ES-I3 (cell line): ENCODE data around the gene CDK8.

ENCODE experiments used
- H3K36me3 ChIP-seq: 2 replicates; pipeline ENCODE4 v1.6.1; 2013; ENCODE audit warnings: mild to moderate bottlenecking, low read length, control low read depth, moderate library complexity; ENCODE audit not compliant: insufficient read depth
- H3K4me1 ChIP-seq: 2 replicates; pipeline ENCODE4 v1.6.1; 2013; ENCODE audit warnings: mild to moderate bottlenecking, control low read depth, low read length; ENCODE audit not compliant: insufficient read depth
- H3K9ac ChIP-seq: 2 replicates; pipeline ENCODE4 v1.6.1; 2013; ENCODE audit warnings: low read depth, mild to moderate bottlenecking, low read length, moderate library complexity
- H3K9me3 ChIP-seq: 2 replicates; pipeline ENCODE4 v1.6.1; 2013; ENCODE audit warnings: mild to moderate bottlenecking, low read length, moderate library complexity; ENCODE audit not compliant: control insufficient read depth, insufficient read depth

The CDK8 gene

DNA sequence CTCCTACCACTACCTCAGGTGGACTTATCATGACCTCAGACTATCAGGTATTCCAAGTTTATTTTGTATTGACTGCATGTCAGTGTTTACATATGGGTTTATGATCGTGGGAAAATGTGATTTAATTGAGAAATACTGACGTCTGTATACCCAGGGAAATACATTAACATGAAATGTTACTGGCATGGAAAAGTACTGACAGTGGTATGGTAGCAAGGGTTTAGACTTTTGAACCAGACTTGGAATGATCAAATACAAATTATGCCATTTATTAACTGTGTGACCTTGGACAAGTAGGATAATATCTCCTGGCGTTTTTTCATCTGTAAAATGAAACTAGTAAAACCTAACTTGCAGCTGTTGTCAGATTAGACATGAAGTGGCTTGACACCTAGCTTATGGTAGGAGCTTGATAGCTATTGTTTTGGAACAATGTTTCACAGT, 147.7 kb downstream of the CDK8 start:
- H3K9me3 ChIP-seq = no peaks in the 10 kb centered on the region
- no peaks in the 10 kb centered on the region for H3K4me1 ChIP-seq
- no peak overlapping the region for H3K9ac ChIP-seq
- no peaks in the 10 kb centered on the region for H3K36me3 ChIP-seq

DNA sequence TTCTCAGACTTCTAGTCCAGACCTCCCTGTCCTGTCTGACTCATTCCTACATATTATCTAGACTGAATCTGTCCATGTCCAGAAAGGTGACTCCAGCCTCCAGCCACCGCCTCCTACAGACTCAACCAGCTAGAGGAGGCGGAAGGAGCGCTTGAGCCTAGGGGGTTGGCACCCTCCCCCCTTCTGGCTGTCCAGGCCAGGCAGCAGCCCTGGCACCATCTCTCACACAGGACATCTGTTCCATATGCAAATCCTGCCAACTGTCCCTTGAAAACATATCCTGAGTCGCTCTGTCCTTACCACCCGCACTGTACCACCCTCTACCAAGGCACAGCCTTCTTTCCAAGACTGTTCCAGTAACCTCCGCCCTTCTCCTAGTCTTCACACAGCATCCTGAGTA, 152.9 kb downstream of the CDK8 start:
- Histone ChIP-seq H3K9ac (no peak overlapping the region), H3K4me1 (no peaks in the 10 kb centered on the region), H3K36me3 (no peaks in the 10 kb centered on the region), H3K9me3 (no peaks in the 10 kb centered on the region)

DNA sequence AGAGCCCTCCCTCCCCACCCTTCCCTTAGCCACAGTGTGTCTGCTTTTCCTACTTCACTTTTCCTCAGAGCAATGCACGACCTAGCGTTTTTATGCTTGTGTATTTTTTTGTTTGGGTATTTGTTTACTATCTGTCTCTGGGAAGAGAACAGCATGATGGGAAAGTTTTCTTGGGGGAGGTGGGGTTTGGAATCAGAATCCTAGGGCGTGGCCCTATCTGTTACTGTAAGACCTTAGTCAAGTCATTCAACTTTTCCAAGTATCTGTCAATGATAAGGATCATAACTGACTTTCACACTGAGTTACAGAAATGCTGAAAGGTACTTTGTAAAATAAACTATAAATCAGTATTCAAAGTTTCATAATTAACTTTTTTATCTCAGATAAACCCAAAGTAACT, 157.3 kb downstream of the CDK8 start:
- H3K4me1 ChIP-seq = no peaks in the 10 kb centered on the region
- H3K36me3 ChIP-seq = no peaks in the 10 kb centered on the region

DNA sequence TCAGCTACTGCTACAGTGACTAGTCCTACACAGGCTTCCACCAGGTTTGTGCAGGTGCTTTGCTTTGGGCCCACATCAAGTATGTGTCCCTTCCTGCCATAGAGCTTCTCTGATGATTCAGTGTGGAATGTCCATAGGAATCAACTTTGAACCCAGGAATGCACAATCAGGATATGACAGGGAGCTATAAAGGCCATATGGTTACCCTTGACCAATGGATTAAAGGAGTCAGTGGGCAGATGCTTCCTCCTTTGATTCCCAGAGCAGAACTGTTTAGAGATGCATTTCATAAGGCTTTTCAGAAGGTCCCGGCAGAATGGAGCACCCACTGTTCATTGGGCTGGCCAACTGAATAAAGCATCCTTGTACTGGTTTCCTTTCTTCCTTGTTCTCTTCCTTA, 158.3 kb downstream of the CDK8 start:
- Histone ChIP-seq H3K36me3 (no peaks in the 10 kb centered on the region), H3K4me1 (no peaks in the 10 kb centered on the region), H3K9ac (no peak overlapping the region), H3K9me3 (no peaks in the 10 kb centered on the region)

More for the DNA sequence above, 157.3 kb downstream of the CDK8 start:
- H3K9me3 ChIP-seq = no peaks in the 10 kb centered on the region
- H3K9ac ChIP-seq = no peak overlapping the region

DNA sequence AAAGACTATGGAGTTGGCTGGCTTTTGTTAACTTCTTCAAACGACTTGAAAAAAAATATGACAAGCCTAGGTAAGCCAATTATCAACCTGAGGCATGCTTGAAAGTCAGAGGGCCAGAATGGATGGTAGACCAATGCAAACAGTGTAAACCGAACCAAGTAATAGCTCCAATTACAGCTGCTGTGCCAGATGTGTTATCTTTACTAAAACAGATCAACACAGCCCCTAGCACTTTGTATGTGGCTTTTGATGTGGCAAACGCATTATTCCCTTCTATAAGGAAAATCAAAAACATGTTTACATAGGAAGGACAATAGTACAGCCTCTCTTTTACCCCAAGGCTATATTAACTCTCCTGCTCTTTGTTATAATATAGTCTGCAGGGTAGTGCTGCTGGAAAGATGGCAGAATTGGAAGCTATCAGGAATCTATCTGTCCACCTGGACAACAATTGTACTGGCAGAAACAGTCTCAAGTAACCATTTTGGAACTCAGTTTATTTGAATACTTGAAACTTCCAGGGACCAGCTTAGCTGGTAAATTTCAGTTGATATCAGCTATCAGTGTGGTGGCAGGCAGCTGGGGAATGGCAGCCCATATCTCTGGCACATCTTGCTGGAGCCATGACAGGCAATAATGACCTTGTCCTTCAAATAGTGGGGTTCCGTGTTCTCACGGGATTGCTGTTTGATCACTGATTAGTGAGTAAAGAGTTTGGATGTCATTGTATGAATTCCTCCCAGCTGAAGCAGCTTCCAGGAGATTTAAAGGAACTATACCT, 159.2 kb downstream of the CDK8 start:
- Histone ChIP-seq H3K36me3 (no peaks in the 10 kb centered on the region), H3K9me3 (no peaks in the 10 kb centered on the region), H3K9ac (no peak overlapping the region), H3K4me1 (no peaks in the 10 kb centered on the region)

DNA sequence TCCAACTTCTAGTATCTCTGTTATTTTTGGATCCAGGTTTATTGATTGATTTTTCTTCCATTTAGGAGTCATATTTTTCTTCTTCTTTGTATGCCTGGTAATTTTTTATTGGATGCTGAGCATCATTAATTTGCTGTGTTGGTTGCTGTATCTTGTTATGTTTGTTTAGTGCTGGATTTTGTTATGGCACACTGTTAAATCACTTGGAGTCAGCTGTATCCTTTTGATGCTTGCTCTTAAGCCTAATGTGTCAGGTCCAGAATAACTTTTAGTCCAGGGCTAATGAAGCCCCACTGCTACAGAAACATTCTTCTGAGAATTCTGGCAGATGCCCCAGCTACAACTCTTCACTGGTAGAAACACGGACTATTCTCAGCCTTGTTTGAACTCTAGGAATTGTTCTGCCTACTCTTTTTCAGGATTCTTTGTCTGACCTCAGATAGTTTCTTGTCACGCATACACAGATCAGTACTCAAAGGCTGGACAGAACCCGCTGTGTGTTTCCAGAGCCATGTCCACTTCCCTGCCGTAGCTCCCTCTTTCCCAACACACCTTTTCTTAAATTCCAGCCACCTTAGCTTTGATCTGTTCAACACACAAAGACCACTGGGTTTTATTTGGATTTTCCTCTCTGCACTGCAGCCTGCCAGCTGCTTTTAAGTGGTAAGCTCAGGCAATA, 166.5 kb downstream of the CDK8 start:
- Histone ChIP-seq H3K4me1 (peaks cover 4% of the 10 kb centered on the region; the same call in 1 of the 2 replicates), H3K9ac (no peak overlapping the region), H3K36me3 (no peaks in the 10 kb centered on the region), H3K9me3 (no peaks in the 10 kb centered on the region)

DNA sequence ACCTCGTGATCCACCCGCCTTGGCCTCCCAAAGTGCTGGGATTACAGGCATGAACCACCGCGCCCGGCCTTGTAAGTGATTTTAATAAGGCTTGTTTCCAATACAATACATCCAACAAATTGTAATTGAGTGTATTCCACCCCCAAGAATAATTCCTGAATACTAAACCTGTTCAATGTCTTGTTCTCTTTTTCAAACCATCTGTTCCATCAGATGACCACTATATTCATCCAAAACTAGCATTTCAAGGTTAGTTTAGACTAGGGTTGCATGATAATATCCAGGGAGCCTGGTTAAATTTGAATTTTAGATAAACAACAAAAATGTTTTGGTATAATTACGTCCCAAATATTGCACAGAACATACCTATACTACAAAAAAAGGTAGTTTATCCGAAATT, 168.1 kb downstream of the CDK8 start:
- Histone ChIP-seq H3K36me3 (no peaks in the 10 kb centered on the region), H3K4me1 (peaks cover 4% of the 10 kb centered on the region; the same call in 1 of the 2 replicates), H3K9me3 (no peaks in the 10 kb centered on the region), H3K9ac (no peak overlapping the region)

DNA sequence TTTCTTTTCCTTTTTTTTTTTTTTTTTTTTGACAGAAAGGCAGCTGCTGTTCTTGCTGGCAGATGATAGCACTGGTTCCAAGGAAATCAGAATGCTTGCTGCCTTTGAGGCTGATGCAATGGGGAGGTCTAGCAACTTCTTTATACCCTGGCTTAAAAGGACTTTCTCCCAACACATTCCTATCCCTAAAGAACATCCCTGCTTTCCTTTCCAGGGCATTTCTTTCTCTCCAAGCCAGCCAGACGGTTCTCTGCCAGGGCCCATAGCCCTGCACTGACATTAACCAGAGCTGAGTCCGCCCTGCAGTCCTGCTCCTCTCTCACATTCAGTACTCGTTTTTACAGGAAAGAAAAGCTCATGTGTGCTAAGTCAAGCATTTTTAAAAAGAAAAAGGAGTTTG, 169.7 kb downstream of the CDK8 start:
- no peak overlapping the region for H3K9ac ChIP-seq
- peaks cover 4% of the 10 kb centered on the region; the same call in 1 of the 2 replicates for H3K4me1 ChIP-seq
- H3K9me3 ChIP-seq = no peaks in the 10 kb centered on the region
- no peaks in the 10 kb centered on the region for H3K36me3 ChIP-seq

DNA sequence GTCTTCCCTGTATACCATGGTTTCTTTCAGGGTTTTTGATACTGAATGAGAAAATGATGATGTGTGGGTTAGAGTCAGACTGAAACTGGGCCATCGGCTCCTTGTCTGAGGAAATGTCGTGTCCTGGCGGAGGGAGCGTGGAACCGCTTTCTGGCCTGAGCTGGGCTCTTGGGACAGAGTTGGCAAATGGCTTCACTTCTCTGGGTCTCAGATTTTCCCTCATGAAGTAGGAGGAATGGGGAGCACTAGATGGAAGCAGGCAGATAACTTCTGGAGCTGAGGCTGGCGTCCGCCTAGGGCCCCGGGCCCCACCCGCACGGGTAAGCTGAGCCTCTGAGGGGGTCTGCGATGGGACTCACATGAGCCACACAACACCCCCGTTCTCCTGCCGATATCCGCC, 170.3 kb downstream of the CDK8 start:
- H3K9ac ChIP-seq = no peak overlapping the region
- H3K4me1 ChIP-seq = peaks cover 4% of the 10 kb centered on the region; the same call in 1 of the 2 replicates
- H3K36me3 ChIP-seq = no peaks in the 10 kb centered on the region
- no peaks in the 10 kb centered on the region for H3K9me3 ChIP-seq

DNA sequence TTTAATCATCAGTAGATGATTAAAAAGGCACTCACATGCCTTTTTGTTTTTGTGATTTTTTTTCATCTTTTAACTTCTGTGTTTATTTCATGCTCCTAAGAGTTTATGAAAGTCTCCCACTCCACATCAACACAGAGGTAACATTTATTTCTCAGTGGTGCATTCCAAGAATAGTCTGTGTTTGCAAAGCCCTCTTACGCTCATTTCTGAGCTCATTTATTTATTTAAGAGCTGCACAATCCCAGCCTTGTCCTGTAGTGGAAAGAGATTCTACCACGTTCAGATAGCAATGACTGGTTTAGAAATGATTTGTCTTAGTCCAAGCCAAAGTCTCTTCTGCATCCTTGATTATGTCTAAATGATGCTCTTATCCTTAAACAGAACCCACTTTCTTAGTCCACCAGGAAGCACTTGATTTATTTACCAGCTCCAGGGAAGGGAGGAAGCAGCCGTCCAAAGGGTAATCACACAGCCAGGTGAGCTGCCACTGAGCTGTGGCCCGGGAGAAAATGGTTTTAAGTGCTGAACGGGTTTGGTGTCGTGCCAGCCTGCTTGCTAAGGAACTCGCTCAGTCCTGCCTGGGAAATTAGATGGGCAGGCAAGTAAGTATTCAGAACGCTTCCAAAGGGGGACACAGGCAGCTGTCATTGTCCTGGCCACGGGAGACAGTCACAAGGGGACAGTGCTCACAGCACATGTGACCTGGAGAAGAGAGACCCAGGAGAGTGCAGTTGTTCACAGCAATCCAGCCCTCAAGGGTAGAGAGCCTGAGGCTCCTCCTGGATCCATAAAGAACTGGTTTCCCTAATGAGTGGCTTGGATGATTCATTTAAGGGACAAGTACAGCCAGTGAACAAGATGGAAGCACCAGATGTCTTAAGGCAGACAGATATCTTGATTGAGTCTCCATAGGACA, 171.8 kb downstream of the CDK8 start:
- Histone ChIP-seq H3K4me1 (peaks cover 4% of the 10 kb centered on the region; the same call in 1 of the 2 replicates), H3K9me3 (no peaks in the 10 kb centered on the region), H3K9ac (no peak overlapping the region), H3K36me3 (no peaks in the 10 kb centered on the region)

DNA sequence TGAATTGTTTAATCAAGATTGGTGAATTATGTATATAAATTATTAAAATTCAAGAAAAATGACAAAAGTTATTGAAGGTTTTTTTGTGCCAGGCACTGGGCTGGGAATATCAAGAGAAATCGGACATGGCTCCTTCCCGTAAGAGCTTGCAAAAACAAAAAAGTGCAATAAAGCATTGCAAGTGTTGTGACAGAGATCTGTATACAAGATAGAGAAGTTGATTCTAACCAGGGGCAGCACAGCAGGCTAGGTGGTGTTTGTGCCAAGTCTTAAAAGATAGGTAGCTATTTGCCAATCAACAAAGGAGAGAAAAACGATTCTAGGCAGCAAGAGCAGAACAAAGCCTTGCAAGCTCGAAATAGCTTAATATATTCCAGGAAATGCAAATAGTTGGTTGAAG, 179.8 kb downstream of the CDK8 start:
- peaks cover 9% of the 10 kb centered on the region; the same call in 1 of the 2 replicates for H3K9me3 ChIP-seq
- no peak overlapping the region for H3K9ac ChIP-seq
- no peaks in the 10 kb centered on the region for H3K4me1 ChIP-seq
- no peaks in the 10 kb centered on the region for H3K36me3 ChIP-seq

DNA sequence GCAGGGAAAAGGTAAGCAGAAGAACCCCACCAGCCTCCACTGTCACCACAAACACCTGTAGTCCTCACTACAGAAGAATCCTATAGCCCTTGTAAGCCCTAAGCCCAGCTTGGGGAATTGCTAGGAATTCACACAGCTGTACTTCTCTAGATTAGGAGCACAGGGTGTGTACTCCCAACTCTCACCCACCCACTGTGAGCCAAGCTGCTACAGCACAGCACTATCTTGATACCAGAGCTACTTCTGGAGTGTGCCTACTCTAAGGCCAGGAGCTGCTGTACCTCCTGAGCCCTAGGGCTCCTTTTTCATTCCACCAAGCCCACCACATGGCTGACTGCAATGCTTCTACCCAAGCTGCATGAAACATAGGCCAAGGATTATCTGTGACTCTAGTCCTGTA, 181.2 kb downstream of the CDK8 start:
- peaks cover 9% of the 10 kb centered on the region; the same call in 1 of the 2 replicates for H3K9me3 ChIP-seq
- no peak overlapping the region for H3K9ac ChIP-seq
- H3K4me1 ChIP-seq = no peaks in the 10 kb centered on the region
- no peaks in the 10 kb centered on the region for H3K36me3 ChIP-seq

DNA sequence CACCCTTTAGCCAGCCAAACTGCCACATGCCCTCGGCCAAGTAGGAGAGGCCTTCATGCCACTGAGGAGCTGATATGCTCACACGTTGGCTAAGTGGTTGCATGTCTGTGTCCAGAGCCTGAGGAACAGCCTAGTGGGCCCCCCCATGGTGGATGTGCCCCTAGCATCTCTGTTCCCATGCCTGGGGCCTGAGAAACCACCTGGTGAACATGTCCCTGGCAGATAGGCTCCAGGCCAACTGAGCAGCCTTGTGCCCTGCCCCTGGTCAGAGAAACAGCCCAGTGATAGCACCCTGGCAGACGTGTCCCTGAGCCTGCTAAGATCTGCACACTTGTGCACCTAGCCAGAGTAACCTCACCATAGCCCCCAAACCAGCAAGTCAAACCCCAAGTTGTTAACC, 181.7 kb downstream of the CDK8 start:
- H3K9ac ChIP-seq = no peak overlapping the region
- H3K36me3 ChIP-seq = no peaks in the 10 kb centered on the region
- H3K9me3 ChIP-seq = peaks cover 9% of the 10 kb centered on the region; the same call in 1 of the 2 replicates
- H3K4me1 ChIP-seq = no peaks in the 10 kb centered on the region

DNA sequence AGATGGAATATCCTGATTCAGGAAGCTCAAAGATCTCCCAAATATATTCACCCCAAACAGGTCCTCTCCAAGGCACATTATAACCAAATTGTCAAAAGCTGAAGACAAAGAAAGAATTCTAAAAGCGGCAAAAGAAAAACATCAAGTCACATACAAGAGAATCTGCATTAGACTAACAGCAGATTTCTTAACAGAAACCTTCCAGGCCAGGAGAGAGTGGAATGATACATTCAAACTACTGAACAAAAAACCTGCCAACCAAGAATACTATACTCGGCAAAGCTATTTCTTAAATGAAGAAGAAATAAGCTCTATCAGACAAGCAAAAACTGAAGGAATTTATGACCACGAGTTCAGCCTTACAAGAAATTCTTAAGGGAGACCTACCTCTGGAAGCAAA, 183.0 kb downstream of the CDK8 start:
- H3K9ac ChIP-seq = no peak overlapping the region
- H3K4me1 ChIP-seq = no peaks in the 10 kb centered on the region
- peaks cover 9% of the 10 kb centered on the region; the same call in 1 of the 2 replicates for H3K9me3 ChIP-seq
- no peaks in the 10 kb centered on the region for H3K36me3 ChIP-seq
